Mesenchymal stem cell (in vitro differentiated cells and primary cell): ENCODE measurements around the gene DAZL.
A peak's percentile ranks its signal among the peaks of the same experiment; 100 is the strongest.

Experiments
- DNase-seq: peaks from one replicate; pipeline ENCODE4 v3.0.0-alpha.2; 2013
- H2AFZ ChIP-seq: one replicate; pipeline ENCODE4 v1.6.1; 2013; ENCODE audit warnings: low read depth, mild to moderate bottlenecking, control low read depth, inconsistent platforms, low read length, moderate library complexity
- H2AK5ac ChIP-seq: 2 replicates; pipeline ENCODE4 v1.6.1; 2013; ENCODE audit warnings: low read length, moderate library complexity, mild to moderate bottlenecking, inconsistent platforms; ENCODE audit not compliant: severe bottlenecking
- H2BK120ac ChIP-seq: one replicate; pipeline ENCODE4 v1.6.1; 2013; ENCODE audit warnings: low read depth, mild to moderate bottlenecking, inconsistent platforms, low read length, moderate library complexity
- H2BK12ac ChIP-seq, 2 experiments: one replicate each; pipeline ENCODE4 v1.6.1; 2013; ENCODE audit warnings: inconsistent platforms in 2 of 2, low read length in 2 of 2, mild to moderate bottlenecking in 2 of 2, moderate library complexity in 2 of 2, control low read depth in 1 of 2
- H2BK15ac ChIP-seq: one replicate; pipeline ENCODE4 v1.6.1; 2013; ENCODE audit warnings: mild to moderate bottlenecking, low read depth, inconsistent platforms; ENCODE audit not compliant: poor library complexity, severe bottlenecking
- H2BK5ac ChIP-seq: 2 replicates; pipeline ENCODE4 v1.6.1; 2013; ENCODE audit warnings: low read depth, mild to moderate bottlenecking, low read length, control low read depth, inconsistent platforms; ENCODE audit not compliant: poor library complexity, severe bottlenecking
- H3K14ac ChIP-seq, 2 experiments: one replicate each; pipeline ENCODE4 v1.6.1; 2013; ENCODE audit warnings: inconsistent platforms in 2 of 2, low read length in 2 of 2, control low read depth in 1 of 2, mild to moderate bottlenecking in 1 of 2, moderate library complexity in 1 of 2
- H3K18ac ChIP-seq, 2 experiments: one replicate each; pipeline ENCODE4 v1.6.1; 2013; ENCODE audit warnings: inconsistent platforms in 2 of 2, low read length in 2 of 2, control low read depth in 1 of 2, low read depth in 1 of 2, mild to moderate bottlenecking in 1 of 2
- H3K23ac ChIP-seq, 2 experiments: one replicate each; pipeline ENCODE4 v1.6.1; 2013; ENCODE audit warnings: inconsistent platforms in 2 of 2, low read length in 2 of 2, mild to moderate bottlenecking in 2 of 2, moderate library complexity in 2 of 2, control low read depth in 1 of 2
- H3K27ac ChIP-seq: 2 replicates; pipeline ENCODE4 v1.5.1; 2013; ENCODE audit warnings: mild to moderate bottlenecking, moderate library complexity, low read length, control low read depth, inconsistent platforms; ENCODE audit not compliant: poor library complexity, severe bottlenecking
- H3K27me3 ChIP-seq, 2 experiments: 2 replicates each; pipeline versions ENCODE4 v1.6.1 to v1.7.0; 2013; ENCODE audit warnings: low read length in 2 of 2, mild to moderate bottlenecking in 2 of 2, moderate library complexity in 2 of 2, control low read depth in 1 of 2, inconsistent platforms in 1 of 2; ENCODE audit not compliant: control insufficient read depth in 1 of 2, insufficient read depth in 1 of 2
- H3K36me3 ChIP-seq, 2 experiments: 2 replicates each; pipeline versions ENCODE4 v1.6.1 to v1.7.0; 2013; ENCODE audit warnings: low read length in 2 of 2, control low read depth in 1 of 2, inconsistent platforms in 1 of 2, low read depth in 1 of 2, mild to moderate bottlenecking in 1 of 2; ENCODE audit not compliant: insufficient read depth in 2 of 2, control insufficient read depth in 1 of 2
- H3K4ac ChIP-seq, 2 experiments: one replicate each; pipeline ENCODE4 v1.6.1; 2013; ENCODE audit warnings: inconsistent platforms in 2 of 2, low read length in 2 of 2, mild to moderate bottlenecking in 2 of 2, moderate library complexity in 2 of 2, control low read depth in 1 of 2, low read depth in 1 of 2
- H3K4me1 ChIP-seq: 2 replicates; pipeline ENCODE4 v1.6.1; 2013; ENCODE audit warnings: low read depth, low read length, control low read depth; ENCODE audit not compliant: control insufficient read depth, insufficient read depth
- H3K4me2 ChIP-seq: 2 replicates; pipeline ENCODE4 v1.6.1; 2013; ENCODE audit warnings: low read length, mild to moderate bottlenecking, inconsistent platforms; ENCODE audit not compliant: poor library complexity, severe bottlenecking
- H3K4me3 ChIP-seq, 2 experiments: 2 replicates each; pipeline versions ENCODE4 v1.5.1 to v1.7.0; 2013; ENCODE audit warnings: low read length in 2 of 2, mild to moderate bottlenecking in 2 of 2, control low read depth in 1 of 2, low read depth in 1 of 2; ENCODE audit not compliant: insufficient read depth in 1 of 2
- H3K79me1 ChIP-seq: replicated peaks from 2 replicates; pipeline ENCODE4 v1.6.1; 2013; ENCODE audit warnings: mild to moderate bottlenecking, control low read depth, low read length, inconsistent platforms; ENCODE audit not compliant: poor library complexity, severe bottlenecking
- H3K9ac ChIP-seq: 2 replicates; pipeline ENCODE4 v1.7.0; 2013; ENCODE audit warnings: mild to moderate bottlenecking, low read length, moderate library complexity
- H3K9me3 ChIP-seq: 2 replicates; pipeline ENCODE4 v1.7.0; 2013; ENCODE audit warnings: mild to moderate bottlenecking, low read length; ENCODE audit not compliant: control insufficient read depth
- H4K8ac ChIP-seq: one replicate; pipeline ENCODE4 v1.6.1; 2013; ENCODE audit warnings: inconsistent platforms, mild to moderate bottlenecking, low read length, moderate library complexity
- H4K91ac ChIP-seq: one replicate; pipeline ENCODE4 v1.6.1; 2013; ENCODE audit warnings: mild to moderate bottlenecking, low read length, inconsistent platforms
- WGBS: methylation state at CpG from one replicate; pipeline ENCODE4 v1.1.7; 2013; ENCODE audit warnings: mixed read lengths; 5-methylcytosine and 5-hydroxymethylcytosine counted together

DAZL gene

GRCh38 chr3:16550305-16550675 lies 54.9 kb downstream of the DAZL start:
- Histone ChIP-seq H2BK12ac (peak overlapping the region in 1 of 2 experiments; percentile 82), H3K23ac (no peak overlapping the region), H3K4me3 (peak overlapping the region in 1 of 2 experiments; percentile 43), H2AK5ac (no peak overlapping the region), H3K4me1 (peaks cover 2% of the 10 kb centered on the region), H3K27me3 (peaks cover 2 to 16% of the 10 kb centered on the region in 2 experiments), H2BK15ac (no peak overlapping the region), H3K9me3 (no peaks in the 10 kb centered on the region), H3K4me2 (peak overlapping the region; percentile 70), H4K91ac (peak overlapping the region; percentile 25), H2AFZ (no peak overlapping the region), H3K79me1 (no peaks in the 10 kb centered on the region), H3K14ac (no peak overlapping the region), H2BK120ac (no peak overlapping the region), H3K9ac (peak overlapping the region; percentile 71), H3K4ac (peak overlapping the region in 1 of 2 experiments; percentile 77), H3K27ac (no peak overlapping the region), H4K8ac (peak overlapping the region; percentile 76), H3K18ac (peak overlapping the region in 1 of 2 experiments; percentile 61), H2BK5ac (no peak overlapping the region), H3K36me3 (no peaks in the 10 kb centered on the region)
- 50% methylated on average over 2 of the region's 4 CpGs for WGBS
- DNase-seq, result no peak

- peaks cover 2% of the 10 kb centered on the region for H3K4me1 ChIP-seq
- WGBS, result 86% methylated on average over 3 of the region's 4 CpGs
- no peak overlapping the region for H3K23ac ChIP-seq
- H3K9me3 ChIP-seq, result no peaks in the 10 kb centered on the region
- H2BK5ac ChIP-seq, result no peak overlapping the region
- no peaks in the 10 kb centered on the region for H3K36me3 ChIP-seq
- H3K14ac ChIP-seq, result no peak overlapping the region
- no peak overlapping the region for H3K27ac ChIP-seq
- no peak overlapping the region for H3K4ac ChIP-seq
- H3K4me2 ChIP-seq, result no peak overlapping the region
- peaks cover 0 to 18% of the 10 kb centered on the region in 2 experiments for H3K27me3 ChIP-seq
- H2BK120ac ChIP-seq, result no peak overlapping the region
- no peak overlapping the region for H4K8ac ChIP-seq
- no peaks in the 10 kb centered on the region for H3K79me1 ChIP-seq
- no peak overlapping the region for H2BK12ac ChIP-seq
- no peak overlapping the region for H2AK5ac ChIP-seq
- no peak overlapping the region for H2BK15ac ChIP-seq
- peak; percentile 21 for DNase-seq
- no peak overlapping the region for H3K4me3 ChIP-seq
- H3K18ac ChIP-seq, result no peak overlapping the region
- H3K9ac ChIP-seq, result no peak overlapping the region
- no peak overlapping the region for H4K91ac ChIP-seq
- H2AFZ ChIP-seq, result no peak overlapping the region
Measured at GRCh38 chr3:16548721-16549120, 56.5 kb downstream of the DAZL start.

GRCh38 chr3:16547561-16548357 lies 57.5 kb downstream of the DAZL start:
- DNase-seq, result no peak
- Histone ChIP-seq H3K4ac (no peak overlapping the region), H3K9ac (no peak overlapping the region), H3K4me3 (no peak overlapping the region), H2AK5ac (no peak overlapping the region), H2BK15ac (no peak overlapping the region), H3K14ac (no peak overlapping the region), H3K23ac (no peak overlapping the region), H4K8ac (no peak overlapping the region), H2BK5ac (no peak overlapping the region), H2BK120ac (no peak overlapping the region), H2BK12ac (no peak overlapping the region), H3K27me3 (peaks cover 6 to 9% of the 10 kb centered on the region in 2 experiments), H3K79me1 (no peaks in the 10 kb centered on the region), H2AFZ (no peak overlapping the region), H3K27ac (no peak overlapping the region), H3K36me3 (no peaks in the 10 kb centered on the region), H3K9me3 (no peaks in the 10 kb centered on the region), H3K4me1 (peaks cover 2% of the 10 kb centered on the region), H3K4me2 (no peak overlapping the region), H3K18ac (no peak overlapping the region), H4K91ac (no peak overlapping the region)
- WGBS, result 96% methylated on average over 4 of the region's 4 CpGs

- Histone ChIP-seq H3K18ac (no peak overlapping the region), H4K8ac (no peak overlapping the region), H4K91ac (no peak overlapping the region), H3K4me1 (peaks cover 2% of the 10 kb centered on the region), H3K9me3 (no peaks in the 10 kb centered on the region), H3K79me1 (no peaks in the 10 kb centered on the region), H3K4me3 (no peak overlapping the region), H2AFZ (no peak overlapping the region), H3K27ac (no peak overlapping the region), H3K36me3 (no peaks in the 10 kb centered on the region), H2BK5ac (no peak overlapping the region), H3K4me2 (no peak overlapping the region), H2AK5ac (no peak overlapping the region), H3K27me3 (peaks cover 6% of the 10 kb centered on the region in 2 experiments), H3K23ac (no peak overlapping the region), H3K14ac (no peak overlapping the region), H2BK120ac (no peak overlapping the region), H3K9ac (no peak overlapping the region), H2BK12ac (no peak overlapping the region), H3K4ac (no peak overlapping the region), H2BK15ac (no peak overlapping the region)
- DNase-seq, result no peak
- WGBS, result 90% methylated on average over 10 of the region's 12 CpGs
Measured at GRCh38 chr3:16546186-16547010, 58.8 kb downstream of the DAZL start.
